Activated T-helper 9 cell treated with anti-CD3 and anti-CD28 coated beads, Interleukin-2, amount 50 U/mL, for 16 hours (primary cell): Measurements from ENCODE around the gene RBM20.
"Not testable (repeated sequence)": the region's sequence is repeated elsewhere in the genome, so short reads cannot be mapped to it uniquely, and the experiment has no call there.

Source experiments
- DNase-seq: peaks from one replicate; pipeline ENCODE4 v3.0.0-alpha.2; 2020; ENCODE audit warnings: low read depth

Gene RBM20

DNA sequence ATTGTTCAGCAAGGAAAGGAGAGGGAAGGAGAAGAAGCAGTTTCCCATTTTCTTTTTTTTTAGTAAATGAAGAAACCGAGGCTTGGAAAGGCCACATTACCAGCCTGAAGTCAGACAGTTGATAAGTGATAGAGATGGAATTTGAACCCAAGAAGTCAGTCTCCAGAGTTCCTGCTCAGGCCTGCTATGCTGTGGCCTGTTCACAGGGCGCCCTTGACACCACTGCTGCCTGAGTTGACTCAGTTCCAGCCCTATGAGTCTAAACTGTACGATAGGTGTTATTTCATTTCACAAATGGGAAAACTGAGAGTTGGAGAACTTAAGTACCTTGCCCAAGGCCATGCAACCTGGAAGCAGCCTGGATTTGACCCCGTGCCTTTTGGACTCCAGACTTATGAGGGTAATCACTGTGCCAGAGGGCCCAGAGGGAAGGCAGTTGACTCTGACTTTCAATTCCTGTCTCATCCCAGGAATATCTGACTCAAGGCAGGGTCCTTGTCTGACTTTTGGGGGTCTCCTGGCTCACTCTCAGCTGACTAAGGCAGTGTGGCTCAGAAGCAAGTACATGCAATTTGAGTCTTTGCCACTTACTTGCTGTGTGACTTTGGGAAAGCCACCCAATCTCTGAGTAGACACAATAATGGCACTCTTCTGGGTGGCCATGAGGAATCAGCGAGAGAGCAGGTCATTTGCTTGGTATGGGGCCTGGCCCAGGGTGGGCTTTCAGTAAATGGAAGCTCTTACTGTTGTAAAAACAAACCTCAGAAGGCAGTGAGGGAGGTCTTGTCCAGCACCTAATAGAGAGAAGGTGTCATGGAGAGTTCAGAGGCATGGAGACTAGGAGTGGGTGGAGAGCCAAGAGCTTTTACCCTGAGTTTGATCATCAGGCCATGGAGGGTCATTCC is 17.9 kb upstream of the RBM20 start:
- DNase-seq, result no peak

DNA sequence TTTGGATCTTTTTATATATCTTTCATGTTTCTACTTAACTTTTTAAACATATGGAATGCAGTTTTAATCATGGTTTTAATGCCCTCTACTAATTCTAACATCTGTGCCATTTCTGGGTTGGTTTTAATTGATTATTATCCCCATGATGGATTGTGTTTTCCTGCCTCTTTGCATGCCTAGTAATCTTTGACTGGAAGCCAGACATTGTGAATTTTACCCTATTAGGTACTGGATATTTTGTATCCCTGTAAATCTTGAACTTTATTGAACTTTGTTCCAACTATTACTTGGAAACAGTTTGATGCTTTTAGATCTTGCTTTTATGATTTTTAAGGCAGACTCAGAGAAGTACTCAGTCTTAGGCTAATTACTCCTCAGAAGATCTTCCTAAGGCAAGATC is 16.0 kb upstream of the RBM20 start:
- DNase-seq, result no peak

DNA sequence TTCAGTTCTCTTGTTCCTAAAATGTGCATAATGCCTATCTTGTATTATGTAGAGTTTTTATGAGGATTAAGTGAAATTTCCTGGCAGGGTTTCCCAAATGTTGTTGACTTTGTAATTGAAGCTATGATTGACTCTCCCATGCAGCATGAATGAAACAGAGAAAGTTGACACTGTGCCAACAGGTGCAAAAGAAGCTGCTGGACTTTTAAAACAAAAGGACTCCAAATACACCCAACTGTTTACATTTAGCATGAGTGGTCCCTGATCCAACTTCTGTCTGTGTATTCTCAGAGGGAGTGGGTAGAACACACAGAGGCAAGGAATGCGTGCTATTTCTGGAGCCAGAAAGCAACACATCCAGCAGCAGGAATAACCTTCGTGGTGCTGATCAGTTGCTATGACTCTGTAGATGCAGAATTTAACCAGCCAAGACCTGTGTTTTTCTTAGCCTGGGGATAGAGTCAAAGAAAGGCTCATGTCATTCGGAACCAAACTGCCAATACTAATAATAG is 14.4 kb upstream of the RBM20 start:
- DNase-seq, result no peak

DNA sequence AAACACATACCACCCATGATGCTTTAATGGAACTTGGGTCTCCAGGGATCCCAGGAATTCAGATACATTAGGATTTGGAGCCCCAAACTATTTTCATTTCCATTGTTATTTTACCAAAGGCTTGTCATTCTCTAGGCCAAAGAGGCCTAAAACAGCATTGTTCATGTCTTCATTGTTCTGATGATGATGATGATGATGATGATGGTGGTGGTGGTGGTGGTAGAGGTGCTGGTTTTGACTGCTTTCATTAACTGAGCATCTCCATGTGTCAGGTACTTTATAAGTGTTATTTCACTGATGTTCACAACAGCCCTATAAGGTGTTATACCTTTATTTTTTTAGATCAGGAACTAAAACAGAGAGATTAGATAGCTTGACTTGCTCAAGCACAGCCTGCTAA is 12.2 kb upstream of the RBM20 start:
- no peak for DNase-seq

DNA sequence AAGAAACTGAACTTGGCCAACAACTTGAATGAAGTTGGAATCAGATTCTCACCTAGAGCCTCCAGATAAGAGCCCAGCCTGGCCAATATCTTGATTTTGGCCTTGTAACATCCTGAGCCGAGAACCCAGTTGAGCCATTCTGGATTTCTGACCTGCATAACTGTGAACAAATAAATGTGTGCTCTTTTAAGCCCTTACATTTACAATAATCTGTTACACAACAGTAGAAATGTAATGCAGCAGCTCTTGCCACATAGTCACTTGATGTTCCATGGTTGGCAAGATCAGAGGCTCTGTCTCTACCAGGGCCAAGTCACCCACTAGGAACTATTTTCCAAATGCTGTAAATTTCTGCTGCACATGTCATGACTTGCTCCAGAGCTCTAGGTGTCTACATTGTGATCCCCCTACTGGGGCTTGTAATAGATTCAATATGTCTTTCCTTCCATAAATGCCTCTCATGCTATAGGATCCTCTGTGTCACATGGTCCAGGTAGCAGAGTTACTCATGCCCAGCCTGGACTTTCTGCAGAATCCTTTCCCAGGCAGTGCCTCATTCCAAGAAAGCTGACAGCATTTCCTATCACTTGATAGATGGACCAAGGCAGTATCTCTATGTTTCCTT is 11.4 kb upstream of the RBM20 start:
- DNase-seq, result no peak

DNA sequence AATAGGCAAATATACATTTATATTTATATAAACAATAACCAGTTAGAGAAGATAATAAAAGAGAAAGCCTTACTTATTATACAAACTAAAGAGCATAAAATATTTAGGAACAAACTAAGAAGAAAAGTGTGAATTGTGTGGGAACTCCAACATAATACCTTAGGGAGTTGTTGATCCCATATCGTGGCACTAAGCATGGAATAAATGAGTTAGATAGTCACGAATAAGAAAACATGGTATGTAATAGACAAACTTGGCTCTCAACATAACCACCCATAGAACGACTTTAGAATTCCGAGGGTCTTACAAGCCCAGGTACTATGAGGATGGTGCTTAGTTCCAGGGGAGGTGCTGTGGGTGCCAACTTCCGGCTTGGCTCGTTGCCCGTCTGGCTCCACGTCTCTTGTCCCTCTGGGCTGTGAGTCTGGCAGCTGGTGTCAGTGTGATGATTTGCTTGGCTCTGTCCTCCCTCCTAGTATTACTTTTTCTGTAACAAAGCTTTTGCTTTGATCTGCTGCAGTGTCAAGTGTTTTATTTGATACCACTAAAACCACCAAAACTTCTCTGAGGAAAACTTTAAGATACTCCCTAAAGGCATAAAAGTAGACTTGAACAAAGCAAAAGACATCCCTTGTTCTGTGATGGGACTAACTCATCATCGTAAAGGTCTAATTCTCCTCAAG is 9.5 kb upstream of the RBM20 start:
- DNase-seq, result no peak

DNA sequence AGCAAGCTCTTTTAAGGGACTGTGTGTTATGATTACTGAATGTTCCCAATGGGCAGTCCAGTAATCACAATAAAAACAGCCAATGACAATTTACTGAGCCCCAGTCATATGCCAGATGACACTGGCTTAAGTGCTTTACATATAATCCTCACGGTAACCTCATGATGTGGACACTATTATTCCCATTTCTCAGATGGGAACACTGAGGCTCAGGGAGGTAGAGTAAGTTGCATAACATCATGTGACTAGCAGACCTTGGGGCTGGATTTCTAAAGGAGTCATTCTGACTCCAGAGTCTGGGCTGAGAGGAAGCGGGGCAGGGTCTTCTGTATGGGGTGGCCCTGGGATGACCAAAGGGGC is 7.6 kb upstream of the RBM20 start:
- no peak for DNase-seq

DNA sequence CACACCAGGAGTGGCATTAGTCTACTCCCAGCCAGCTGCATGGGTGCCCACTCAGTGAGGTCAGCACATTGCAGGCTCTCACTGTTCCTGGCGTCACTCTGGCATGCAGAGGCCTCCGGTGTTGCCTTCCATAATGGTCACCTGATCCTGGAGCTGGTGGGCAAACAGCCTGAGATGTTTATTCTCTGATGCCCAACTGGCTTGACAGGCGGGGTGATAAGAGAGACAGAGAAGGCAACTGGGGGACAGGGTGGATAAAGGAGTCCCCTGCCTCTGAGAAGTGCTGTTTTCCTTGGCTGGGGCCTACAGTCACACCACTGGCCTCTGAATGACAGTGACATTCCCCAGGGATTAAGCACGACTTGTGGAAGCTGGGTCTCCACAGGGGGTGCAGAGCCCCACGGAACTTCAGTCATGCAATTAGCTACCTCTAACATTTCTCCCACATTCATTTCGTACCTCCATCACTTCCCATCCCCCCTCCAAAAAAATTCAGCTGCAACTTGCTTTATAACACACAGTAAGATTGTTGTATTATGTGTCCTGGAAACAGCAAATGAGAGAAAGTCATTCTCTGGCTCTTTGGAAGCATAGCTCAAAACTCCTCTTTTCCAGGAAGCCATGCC is 7.1 kb upstream of the RBM20 start:
- no peak for DNase-seq

DNA sequence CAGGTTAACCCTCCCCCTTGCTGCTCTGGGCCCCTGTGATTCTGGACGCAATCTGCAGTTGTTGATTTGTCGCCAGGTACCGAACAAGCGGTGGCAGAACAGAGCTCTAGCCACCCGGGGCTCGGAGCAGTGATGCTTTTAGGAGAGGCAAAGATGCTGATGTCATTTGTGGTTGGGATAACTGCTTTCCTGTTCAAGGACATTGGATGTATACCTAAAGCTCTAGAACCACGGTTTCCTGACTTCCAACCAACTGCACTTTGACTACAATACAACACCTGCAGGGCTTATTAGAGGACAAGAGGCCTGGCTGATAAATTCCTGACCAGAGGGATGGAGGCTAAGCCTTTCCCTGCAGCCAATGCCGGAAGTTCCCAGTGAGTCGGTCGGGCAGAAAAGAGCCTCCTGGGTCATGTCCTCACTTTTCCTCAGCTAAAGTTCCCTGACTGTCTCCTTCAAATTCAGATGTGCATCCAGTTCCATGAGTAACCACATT is 6.5 kb upstream of the RBM20 start:
- no peak for DNase-seq

DNA sequence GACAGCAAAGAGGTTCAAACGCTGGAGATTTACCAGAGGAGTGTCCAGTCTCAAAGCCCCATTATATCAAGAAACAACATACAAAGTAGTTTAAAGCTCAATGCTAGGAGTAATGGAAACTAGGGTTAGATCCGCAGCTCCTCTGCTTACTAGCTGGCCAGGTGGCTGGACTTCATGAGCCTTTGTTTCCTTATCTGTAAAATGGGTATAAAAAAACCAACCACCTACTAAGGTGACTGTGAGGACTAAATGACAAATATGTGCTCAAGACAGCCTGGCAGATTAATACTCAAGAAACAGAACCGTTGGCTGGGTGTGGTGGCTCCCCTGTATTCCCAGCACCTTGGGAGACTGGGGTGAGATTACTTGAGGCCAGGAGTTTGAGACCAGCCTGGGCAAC is 5.8 kb upstream of the RBM20 start:
- no peak for DNase-seq

DNA sequence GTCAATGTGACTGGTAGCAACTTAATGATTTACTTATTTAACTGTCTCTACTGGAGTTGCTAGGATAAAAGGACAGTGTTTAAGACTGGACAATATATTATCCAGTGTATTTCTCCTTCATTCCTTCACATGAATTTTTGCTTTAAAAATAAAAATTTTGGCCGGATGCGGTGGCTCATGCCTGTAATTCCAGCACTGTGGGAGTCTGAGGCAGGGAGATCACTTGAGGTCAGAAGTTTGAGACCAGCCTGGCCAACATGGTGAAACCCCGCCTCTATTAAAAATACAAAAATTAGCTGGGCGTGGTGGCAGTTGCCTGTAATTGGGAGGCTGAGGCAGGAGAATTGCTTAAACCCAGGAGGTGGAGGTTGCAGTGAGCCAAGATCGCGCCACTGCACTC is 5.1 kb upstream of the RBM20 start:
- not testable (repeated sequence) for DNase-seq

DNA sequence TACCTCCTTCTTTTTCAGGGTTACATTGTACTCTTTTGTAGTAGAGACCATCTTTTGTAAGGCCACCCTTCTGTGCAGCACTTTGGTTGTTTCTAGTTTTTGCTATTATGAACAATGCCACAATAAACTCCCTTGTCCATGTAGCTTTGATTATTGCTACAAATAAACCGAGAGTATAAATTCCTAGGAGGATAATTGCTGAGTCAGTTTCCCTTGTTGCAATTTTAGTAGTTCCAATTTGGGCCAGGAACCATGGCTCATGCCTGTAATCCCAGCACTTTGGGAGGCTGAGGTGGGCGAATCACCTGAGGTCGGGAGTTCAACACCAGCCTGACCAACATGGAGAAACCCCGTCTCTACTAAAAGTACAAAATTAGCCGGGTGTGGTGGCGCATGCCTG is 4.3 kb upstream of the RBM20 start:
- not testable (repeated sequence) for DNase-seq

DNA sequence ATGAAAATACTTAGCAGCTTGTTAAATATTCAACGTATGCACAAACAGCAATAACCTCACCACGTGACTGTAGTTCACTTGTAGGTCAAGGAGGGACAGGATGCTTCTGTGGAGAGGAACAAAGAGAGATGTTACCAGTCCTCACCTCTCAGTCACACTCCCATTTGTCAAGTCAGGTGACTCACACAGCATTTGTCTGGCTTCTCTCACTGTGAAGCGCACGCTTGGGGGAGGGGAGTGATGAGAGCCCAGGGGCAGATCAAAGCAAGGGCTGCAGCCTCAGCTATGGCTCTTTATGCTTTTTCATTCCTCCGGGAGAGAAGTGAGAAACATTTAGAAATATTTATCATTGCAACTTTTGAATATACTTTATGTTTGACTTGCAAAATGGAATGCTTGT is 2.9 kb upstream of the RBM20 start:
- peak; percentile 21 for DNase-seq

DNA sequence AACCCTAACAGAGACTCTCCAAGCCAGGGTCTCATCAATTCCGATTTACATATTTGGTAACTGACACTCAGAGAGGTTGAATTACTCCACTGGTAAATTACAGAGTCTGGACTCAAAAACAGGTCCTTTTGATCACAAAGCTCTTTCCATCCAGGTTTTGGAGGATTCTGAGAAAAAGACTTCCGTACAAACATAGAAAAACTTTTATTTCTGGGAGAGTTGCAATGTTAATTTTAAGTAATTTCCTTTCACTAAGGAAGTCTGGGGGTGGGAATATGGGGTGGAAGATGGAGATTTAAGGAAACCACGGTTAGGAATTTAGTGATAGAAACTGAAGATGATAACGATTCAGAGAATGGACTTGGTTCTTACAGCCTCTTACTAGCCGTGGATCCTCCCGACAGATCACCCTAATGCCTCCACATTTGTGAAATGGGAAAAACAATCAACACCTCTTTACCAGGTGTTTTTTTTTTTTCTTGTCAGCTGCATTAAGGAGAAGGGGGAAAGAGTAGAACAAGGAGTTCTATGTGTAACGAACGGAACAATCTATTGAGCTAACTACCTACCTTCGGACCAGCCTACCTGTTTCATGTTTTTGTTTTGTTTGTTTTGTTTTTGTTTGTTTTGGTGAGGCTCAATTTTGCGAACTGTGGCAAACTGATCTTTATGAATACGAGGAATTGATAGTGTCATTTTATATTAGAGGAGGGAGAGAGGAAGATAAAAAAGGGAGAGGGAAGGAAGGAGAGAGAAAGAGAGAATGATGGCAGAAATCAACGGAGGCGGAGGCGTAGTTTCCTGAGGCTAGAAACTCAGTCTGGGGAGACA is 1.7 kb upstream of the RBM20 start:
- no peak for DNase-seq

DNA sequence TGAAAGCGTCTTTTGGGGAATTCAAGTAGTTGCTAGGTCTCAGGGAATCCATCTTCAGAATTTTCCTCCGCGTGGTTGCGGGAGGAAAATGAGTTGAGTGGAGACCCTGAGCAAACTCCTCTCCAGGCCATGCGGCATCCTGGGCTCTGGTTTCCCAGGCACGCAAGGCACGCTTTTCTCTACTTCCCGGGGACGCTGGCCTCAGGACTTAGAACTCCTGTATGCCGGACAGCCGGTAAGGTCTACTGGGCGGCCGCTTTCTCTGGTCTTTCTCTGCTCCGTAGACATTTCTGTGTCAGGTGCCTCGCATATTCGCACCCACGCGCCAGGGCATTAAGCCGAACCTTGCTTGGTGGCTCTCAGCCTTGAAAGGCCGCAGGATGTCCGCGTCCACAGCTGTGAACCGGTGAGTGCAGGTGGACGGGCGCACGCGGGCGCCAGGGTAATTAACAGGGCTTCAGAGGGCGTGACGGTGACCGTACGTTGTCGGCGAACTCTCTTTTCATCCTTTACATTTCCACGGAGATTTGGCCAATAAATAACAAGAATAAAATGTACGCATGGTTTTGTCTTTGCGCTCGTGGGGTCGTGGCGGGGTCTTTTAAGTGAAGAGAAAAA is 992 bp upstream of the RBM20 start:
- DNase-seq, result no peak

DNA sequence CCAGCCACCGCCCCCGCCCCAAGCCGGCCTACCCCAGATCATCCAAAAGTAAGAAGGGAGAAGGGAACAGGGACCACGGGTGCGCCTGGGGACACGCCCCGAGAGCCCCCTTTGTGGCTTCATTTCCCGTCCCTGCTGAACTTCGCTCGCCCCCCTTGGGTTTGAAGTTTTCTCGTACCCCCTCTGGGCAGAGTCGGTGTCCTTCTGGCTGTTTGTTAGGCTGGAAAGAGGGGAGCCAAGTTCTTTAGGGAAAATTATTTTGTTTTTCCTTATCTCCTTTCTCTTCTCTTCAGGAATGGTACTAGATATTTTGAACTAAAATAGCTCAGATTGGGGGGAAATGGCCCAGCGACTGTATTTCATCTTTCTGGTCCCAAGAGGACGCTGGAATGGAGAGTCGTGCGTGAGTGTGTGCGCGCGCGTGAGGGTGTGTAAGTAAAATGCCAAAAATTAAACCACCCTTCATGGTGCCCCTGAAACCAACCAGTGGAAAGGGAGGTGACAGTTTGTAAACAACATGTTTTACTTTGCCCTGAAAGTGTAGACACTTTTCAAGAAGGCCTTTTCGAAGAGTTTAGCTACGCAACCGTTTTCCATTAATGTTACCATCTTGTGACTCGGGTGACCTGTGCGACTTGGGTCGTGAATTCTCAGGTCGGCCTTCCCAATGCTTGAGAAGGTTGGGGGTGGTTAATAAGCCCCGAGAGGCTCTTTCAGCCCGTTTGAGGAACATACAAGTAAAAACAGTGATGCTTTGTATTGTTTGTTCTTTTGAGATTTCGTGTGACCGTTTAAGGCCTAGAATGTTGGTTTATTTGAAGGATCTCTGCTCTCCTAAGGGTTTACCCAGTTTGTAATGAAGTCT is 694 bp downstream of the RBM20 start:
- no peak for DNase-seq

DNA sequence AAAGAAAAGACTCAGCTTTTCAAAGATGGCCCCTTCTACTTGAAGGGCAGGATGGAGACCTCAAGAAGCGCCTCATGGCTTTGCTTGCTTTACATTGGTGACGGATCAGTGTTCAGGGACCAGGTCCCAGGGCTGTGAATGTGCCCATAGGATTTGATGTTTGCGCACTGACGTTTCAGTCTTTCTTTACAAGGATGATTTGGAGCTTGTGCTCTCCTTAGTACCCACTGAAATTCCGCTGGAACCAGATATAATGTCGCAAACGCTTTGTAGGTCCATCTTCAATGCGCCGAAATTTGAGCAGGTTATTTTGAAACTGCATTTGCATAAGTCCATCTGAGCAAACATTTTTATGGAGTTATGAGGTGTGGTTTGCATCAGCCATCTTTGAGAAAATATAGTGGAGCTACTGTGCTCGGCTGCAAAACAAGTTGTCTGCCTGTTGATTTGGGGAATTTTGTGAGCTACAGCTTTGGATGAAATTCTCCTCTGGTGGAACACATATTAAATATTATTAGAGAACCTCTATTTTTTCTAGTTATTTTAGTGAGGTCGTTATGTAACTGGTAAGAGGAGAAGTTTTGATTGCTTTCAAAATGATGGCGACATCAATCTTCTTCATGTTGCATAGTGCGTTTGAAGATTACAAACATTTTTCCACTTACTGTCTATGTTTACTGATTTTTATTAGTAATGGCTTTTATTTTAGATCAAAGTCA is 2.4 kb downstream of the RBM20 start:
- no peak for DNase-seq

DNA sequence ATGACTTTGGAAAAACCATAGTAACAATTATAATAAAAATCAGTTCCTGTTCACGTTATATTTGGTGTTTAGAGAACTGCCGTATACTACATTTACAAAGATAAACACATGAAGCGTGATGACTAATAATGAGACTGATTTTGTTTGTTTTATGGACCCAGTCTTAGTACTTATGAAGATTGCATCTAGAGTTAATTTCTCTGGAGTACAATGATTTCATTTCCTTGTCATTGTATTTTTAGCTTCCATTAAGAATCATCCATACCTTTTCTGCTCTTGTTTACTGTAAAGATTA is 2.9 kb downstream of the RBM20 start:
- no peak for DNase-seq

DNA sequence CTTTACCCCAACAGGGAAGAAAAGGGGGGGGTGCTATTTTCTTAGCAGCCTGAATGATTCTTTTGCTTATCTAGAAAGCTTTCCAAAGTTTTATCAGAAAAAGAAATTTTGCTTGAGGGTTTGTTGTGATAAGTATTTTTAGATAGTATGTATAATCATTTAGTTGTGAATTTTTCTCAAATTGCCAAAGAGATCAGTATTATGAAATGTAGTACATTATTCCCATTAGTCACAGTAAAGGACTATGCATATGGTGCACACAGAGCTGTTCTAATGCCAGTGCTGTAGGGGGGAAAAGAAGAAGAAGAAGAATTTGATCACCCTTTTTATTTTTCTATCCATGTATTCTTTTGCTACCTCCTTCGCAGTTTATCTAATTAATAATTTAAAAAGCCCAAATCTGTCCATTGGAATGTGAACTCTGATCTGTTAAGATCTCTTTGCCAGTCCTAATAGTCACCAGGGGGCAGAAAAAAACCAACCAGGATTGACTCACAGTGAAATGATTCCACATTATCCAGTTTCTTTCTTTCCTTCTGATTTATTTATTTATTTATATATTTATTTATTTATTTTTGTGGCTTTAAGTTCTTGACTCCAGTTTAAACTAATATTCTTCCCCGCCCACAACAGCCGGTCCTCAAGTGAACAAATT is 4.7 kb downstream of the RBM20 start:
- DNase-seq, result no peak
